Right lung (tissue), 10 donors: ENCODE results near the gene MRPL45. TPM values are rescaled to one million over a fixed set of nuclear protein-coding genes. Genes with fewer than 3 reads are reported as not detected.
A peak's percentile ranks its signal among the peaks of the same experiment; 100 is the strongest.
"Not testable (repeated sequence)": the region's sequence is repeated elsewhere in the genome, so short reads cannot be mapped to it uniquely, and the experiment has no call there.

ENCODE experiments used
- DNase-seq, 2 donors: peaks; one replicate each; pipeline ENCODE4 v3.0.0-alpha.2; 2013
- long read RNA-seq, 8 donors: transcript quantifications; one replicate each; lab custom pipeline, GENCODE V29; 2026
- polyA plus RNA-seq, 5 donors: library from polyadenylated mRNA; unstranded; fragments of 120-200 nt; gene quantifications; one replicate each; pipeline versions ENCODE4 v1.2.1 to v1.2.3, GENCODE V29; 2013; ENCODE audit warnings: inconsistent platforms in 1 of 5, low replicate concordance in 1 of 5; ENCODE audit not compliant: insufficient read length in 5 of 5, insufficient read depth in 1 of 5

The MRPL45 gene
- 10 to 100 TPM; 51.2 to 68.0 (median 60.5) TPM for polyA plus RNA-seq
- long read RNA-seq, donor 1, transcript MRPL45-203 (8 exons, 1,705 nt) = major isoform, 39 of 56 reads
- long read RNA-seq, donor 1, partial matches to known transcripts = 17 of 56 reads
- long read RNA-seq, donor 1, other reads (novel, unspliced or antisense) = 0 of 56 reads
- long read RNA-seq, donor 2, transcript MRPL45-203 (8 exons, 1,705 nt) = major isoform, 17 of 22 reads
- long read RNA-seq, donor 2, partial matches to known transcripts = 5 of 22 reads
- long read RNA-seq, donor 2, other reads (novel, unspliced or antisense) = 0 of 22 reads
- long read RNA-seq, donor 3, transcript MRPL45-203 (8 exons, 1,705 nt) = major isoform, 18 of 29 reads
- long read RNA-seq, donor 3, partial matches to known transcripts = 11 of 29 reads
- long read RNA-seq, donor 3, other reads (novel, unspliced or antisense) = 0 of 29 reads
- long read RNA-seq, donor 4, transcript MRPL45-203 (8 exons, 1,705 nt) = major isoform, 11 of 25 reads
- long read RNA-seq, donor 4, partial matches to known transcripts = 13 of 25 reads
- long read RNA-seq, donor 4, other reads (novel, unspliced or antisense) = 0 of 25 reads
- long read RNA-seq, donor 5, transcript MRPL45-203 (8 exons, 1,705 nt) = major isoform, 18 of 18 reads
- long read RNA-seq, donor 5, partial matches to known transcripts = 0 of 18 reads
- long read RNA-seq, donor 5, other reads (novel, unspliced or antisense) = 0 of 18 reads
- long read RNA-seq, donor 6, transcript MRPL45-203 (8 exons, 1,705 nt) = major isoform, 16 of 16 reads
- long read RNA-seq, donor 6, partial matches to known transcripts = 0 of 16 reads
- long read RNA-seq, donor 6, other reads (novel, unspliced or antisense) = 0 of 16 reads
- long read RNA-seq, donor 7, partial matches to known transcripts = 0 of 3 reads
- long read RNA-seq, donor 7, other reads (novel, unspliced or antisense) = 0 of 3 reads
- long read RNA-seq, donor 8, transcript MRPL45-203 (8 exons, 1,705 nt) = major isoform, 6 of 6 reads
- long read RNA-seq, donor 8, partial matches to known transcripts = 0 of 6 reads
- long read RNA-seq, donor 8, other reads (novel, unspliced or antisense) = 0 of 6 reads

GRCh38 chr17:38296834-38297517 lies at the start of gene MRPL45:
Gene MRPL45 (plus strand): TSS chr17:38297168. CDS start chr17:38297184, 16 bp downstream.
- DNase-seq = peak; percentile 96 to 97

GRCh38 chr17:38253191-38253590 lies 43.8 kb upstream of the MRPL45 start:
- not testable (repeated sequence) for DNase-seq

GRCh38 chr17:38254357-38254756 lies 42.6 kb upstream of the MRPL45 start:
- not testable (repeated sequence) for DNase-seq

- DNase-seq = peak; percentile 77
These were observed 39.9 kb upstream of the MRPL45 start for GRCh38 chr17:38257013-38257621.

DNA sequence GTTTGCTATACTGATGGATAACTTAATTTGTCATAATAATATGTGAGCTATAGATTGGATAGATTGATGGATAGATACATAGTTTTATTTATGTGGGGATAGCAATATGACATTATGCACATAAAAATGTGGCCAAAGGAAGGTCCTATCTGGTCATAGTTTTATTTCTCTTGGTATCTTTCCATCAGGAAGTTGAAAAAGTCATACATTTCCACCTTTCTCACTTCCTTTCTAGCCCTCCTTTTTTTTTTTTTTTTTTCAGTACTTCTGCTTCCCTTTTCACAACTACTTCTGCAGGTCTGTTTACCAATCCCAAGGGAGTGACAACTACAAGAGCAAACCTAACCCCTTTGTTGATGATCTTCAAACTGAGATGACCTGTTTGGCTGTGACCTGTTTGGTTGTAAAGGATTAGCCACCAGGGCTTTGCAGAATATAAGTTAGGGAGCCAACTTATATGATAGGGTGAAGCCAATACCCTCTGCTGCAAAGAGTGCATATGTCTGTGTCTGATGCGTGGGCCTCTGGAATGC lies 30.9 kb upstream of the MRPL45 start:
- DNase-seq = not testable (repeated sequence)

DNA sequence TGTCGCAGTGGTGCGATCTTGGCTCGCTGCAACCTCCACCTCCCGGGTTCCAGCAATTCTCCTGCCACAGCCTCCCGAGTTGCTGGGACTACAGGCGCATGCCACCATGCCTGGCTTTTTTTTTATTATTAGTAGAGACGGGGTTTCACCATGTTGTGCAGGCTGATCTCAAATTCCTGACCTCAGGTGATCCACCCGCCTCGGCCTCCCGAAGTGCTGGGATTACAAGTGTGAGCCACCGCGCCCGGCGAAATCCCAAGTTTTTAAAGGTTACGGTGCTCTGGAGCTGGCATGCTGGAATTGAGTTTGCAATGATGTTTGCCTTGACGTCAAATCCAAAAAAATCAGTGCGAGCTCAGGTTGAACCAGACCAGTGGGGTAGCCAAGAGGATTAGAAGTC lies 30.4 kb upstream of the MRPL45 start:
- not testable (repeated sequence) for DNase-seq

GRCh38 chr17:38268138-38268537 lies 28.8 kb upstream of the MRPL45 start:
- not testable (repeated sequence) for DNase-seq

DNA sequence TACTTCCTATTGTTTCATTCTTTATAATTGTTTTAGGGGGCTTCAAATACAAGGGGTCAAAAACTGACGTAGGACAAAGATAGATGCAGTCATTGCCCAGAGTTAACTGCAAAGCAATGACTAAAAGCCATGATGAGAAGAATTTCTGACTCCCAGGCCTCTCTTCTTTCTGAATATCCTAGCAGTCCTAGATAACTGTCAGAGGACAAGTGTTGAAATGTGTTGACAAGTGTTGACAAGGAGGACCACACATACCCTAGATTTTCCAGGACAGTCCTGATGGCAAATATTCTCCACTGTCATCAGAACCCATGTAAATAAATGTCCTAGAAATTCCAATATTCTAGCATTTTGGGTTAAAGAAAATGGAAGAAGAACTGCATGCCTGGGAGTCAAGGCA lies 27.9 kb upstream of the MRPL45 start:
- not testable (repeated sequence) for DNase-seq

DNA sequence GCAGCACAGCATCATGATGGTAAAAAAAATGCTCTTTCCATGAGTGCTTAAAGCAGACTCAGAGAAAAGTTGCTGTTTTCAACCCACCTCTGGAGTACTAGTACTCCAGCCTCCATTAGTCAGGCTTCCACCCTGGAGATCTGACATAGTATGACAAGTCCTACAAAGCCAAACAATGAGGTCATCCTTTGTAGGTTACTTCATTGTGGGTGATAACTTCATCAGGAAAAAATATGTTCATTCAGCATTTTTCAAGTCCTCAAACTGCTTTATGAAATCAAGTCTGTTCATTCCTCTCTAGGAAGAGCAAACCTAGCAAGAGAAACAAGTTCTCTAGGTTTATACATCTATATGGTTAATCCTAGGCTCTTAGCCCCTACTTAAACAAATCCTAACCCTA lies 27.4 kb upstream of the MRPL45 start:
- DNase-seq = not testable (repeated sequence)

DNA sequence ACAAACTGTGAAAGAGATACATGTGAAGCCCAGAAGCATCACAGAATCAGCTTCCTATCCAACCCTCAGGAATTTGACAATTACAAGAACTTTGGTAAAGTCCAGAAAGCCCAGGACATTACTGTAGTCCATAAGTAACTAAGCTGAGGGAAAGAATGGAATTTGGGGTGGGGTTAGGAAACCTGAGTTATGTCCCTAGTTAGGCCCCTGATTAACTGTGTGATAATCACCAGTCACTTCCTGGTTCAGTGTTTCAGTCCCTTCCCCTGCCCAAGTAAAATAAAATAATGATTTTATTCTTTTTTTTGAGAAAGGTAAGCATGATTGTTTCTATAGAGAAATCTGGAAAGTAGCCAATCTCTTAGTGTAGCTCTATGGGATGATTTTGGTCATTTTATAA lies 11.0 kb upstream of the MRPL45 start:
- DNase-seq = not testable (repeated sequence)

DNA sequence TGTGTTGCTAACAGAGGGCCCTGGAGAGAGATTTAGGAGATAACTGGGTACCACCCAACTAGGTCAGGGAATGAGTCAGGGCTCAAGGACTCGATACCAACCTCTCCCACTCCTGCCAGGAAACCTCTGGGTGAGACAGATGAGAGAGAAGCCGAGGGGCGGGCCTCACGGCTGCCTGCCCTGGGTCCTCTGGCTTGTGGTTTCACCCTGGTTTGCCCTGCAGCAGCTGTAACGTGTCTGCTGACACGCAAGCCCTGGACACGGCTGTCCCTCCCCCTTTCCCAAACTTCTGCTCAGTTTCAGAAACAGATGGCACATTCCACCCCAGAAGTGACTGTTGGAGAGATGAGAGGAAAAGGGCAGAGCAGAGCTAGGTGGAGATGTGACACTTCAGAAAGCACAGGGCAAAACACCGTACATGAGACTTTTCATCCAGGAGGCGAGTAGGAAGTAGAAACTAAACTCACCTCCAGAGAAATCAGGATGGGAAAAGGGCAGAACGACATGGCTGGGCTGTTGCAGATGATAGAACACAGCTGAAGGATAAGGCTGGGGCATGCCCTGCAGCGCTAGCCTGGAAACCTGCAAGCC lies 10.4 kb upstream of the MRPL45 start:
- DNase-seq = peak; percentile 49 to 57

- DNase-seq = not testable (repeated sequence)
These were observed 8.6 kb upstream of the MRPL45 start for GRCh38 chr17:38288217-38288827.

- DNase-seq = not testable (repeated sequence)
These were observed 7.2 kb upstream of the MRPL45 start for GRCh38 chr17:38289760-38290159.

DNA sequence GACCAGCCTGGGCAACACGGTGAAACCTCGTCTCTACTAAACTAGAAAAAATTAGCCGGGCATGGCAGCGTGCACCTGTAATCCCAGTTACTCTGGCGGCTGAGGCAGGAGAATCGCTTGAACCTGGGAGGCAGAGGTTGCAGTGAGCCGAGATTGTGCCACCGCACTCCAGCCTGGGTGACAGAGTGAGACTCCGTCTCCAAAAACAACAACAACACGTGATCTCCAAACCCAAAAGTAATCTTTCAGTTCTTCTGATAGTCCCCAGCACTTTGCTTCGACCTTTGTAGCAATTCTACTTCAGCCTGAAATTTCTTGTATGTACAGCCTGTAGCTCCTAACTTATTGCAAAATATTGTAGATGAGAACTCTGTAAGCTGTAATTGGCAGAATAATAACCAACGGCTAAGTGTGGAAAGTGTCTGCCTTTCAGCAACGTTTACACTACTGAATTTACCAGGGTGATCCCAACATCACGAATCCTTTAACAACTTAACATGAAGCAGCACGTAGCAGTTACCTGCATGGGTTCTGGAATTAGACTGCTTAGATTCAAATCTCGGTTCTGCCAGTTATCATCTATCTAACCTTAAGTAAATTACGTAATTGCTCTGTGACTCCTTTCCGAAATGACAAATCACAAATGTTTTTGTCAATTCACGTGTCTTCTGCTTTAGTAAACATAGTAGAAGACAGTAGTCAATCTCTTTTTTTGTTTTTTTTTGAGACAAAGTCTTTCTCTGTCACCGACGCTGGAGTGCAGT lies 1.2 kb upstream of the MRPL45 start:
- DNase-seq = not testable (repeated sequence)

GRCh38 chr17:38315497-38315896 lies 18.5 kb downstream of the MRPL45 start:
- no peak for DNase-seq

DNA sequence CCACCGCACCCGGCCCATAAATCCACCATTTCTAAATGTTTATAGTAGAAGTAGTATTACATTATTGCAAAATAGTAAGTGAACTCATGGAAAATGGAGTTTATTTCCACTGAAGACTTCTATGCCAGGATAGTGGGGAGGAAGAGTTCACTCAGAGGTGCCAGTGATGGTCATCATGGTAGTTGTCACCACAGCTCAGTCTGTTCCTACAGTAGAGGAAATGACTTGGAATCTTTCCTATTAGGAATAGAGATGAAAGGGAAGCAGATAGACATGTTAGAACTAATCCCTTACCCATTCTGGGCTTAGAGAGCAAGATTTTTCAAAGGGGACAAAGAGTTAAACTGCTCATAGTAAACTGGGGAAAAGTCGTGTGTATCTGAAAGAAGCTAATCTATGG lies 20.1 kb downstream of the MRPL45 start:
- DNase-seq = no peak

DNA sequence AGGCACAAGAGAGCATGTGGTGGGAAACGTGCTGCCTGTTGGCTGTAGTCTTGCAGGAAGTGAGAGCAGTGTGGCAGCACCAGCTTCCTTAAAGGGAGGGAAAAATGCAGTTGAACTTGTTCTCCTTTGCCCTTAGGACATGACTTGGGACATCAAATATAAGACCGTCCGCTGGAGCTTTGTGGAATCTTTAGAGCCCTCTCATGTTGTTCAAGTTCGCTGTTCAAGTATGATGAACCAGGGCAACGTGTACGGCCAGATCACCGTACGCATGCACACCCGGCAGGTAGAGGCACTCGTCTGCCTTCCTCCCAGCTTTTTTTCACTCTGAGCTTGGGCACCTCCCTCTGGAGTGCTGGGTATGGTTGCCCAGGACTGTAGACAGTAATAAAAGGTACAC lies 23.5 kb downstream of the MRPL45 start:
- DNase-seq = peak; percentile 28 to 37

- DNase-seq = peak in 1 of 2 donors; percentile 30
These were observed 25.3 kb downstream of the MRPL45 start for GRCh38 chr17:38322156-38322779.
